DND-41 (cell line): ENCODE measurements around the gene COL6A6.

Experiments used
- CTCF ChIP-seq: IDR thresholded peaks from 2 replicates; pipeline ENCODE4 v1.5.1; 2012; ENCODE audit warnings: borderline replicate concordance, low read length, moderate library complexity, mild to moderate bottlenecking; ENCODE audit not compliant: poor library complexity, severe bottlenecking; ENCODE audit errors: extremely low read depth
- EZH2 ChIP-seq: IDR thresholded peaks from 3 replicates; pipeline ENCODE4 v1.6.1; 2012; ENCODE audit warnings: borderline replicate concordance, low read depth, mild to moderate bottlenecking, moderate library complexity, low read length, inconsistent platforms; ENCODE audit not compliant: severe bottlenecking

GRCh38 chr3:130528120-130528519 is 11.1 kb downstream of the COL6A6 start:
- TF ChIP-seq CTCF (no peak), EZH2 (no peak)
